Activated CD8-positive, alpha-beta T cell treated with anti-CD3 and anti-CD28 coated beads for 36 hours (primary cell): ENCODE measurements around the gene ERGIC3. TPM values are rescaled to one million over a fixed set of nuclear protein-coding genes. Genes with fewer than 3 reads are reported as not detected.
"Not testable (repeated sequence)": the region's sequence is repeated elsewhere in the genome, so short reads cannot be mapped to it uniquely, and the experiment has no call there.

ENCODE experiments used
- ATAC-seq: fragments of 200-7000 bp; cut with Tn5 transposase; one replicate; pipeline ENCODE4 v1.10.0; 2021; ENCODE audit warnings: mild to moderate bottlenecking, moderate library complexity
- CTCF ChIA-PET: fragments of 350-600 bp; sonication (Branson Sonifier 250); formaldehyde crosslinking; loops from one replicate; lab custom pipeline; 2021; ENCODE audit warnings: antibody characterized with exemption; lab: Charles Lee
- POLR2A ChIA-PET: fragments of 350-600 bp; sonication (Branson Sonifier 250); formaldehyde crosslinking; loops from one replicate; lab custom pipeline; 2021; ENCODE audit warnings: antibody characterized with exemption; lab: Charles Lee
- DNase-seq: peaks from one replicate; pipeline ENCODE4 v3.0.0-alpha.2; 2020
- H3K27ac Mint-ChIP-seq: one replicate; pipeline ENCODE4 v1.8.0; 2021; ENCODE audit warnings: mild to moderate bottlenecking, mixed read lengths
- H3K27me3 Mint-ChIP-seq: one replicate; pipeline ENCODE4 v1.8.0; 2021; ENCODE audit warnings: mixed read lengths
- H3K36me3 Mint-ChIP-seq: one replicate; pipeline ENCODE4 v1.8.0; 2021; ENCODE audit warnings: low read depth, mixed read lengths
- H3K4me1 Mint-ChIP-seq: one replicate; pipeline ENCODE4 v1.8.0; 2021; ENCODE audit warnings: low read depth, mixed read lengths
- H3K4me3 Mint-ChIP-seq: one replicate; pipeline ENCODE4 v1.8.0; 2021; ENCODE audit warnings: mild to moderate bottlenecking, moderate library complexity, mixed read lengths
- H3K9me3 Mint-ChIP-seq: one replicate; pipeline ENCODE4 v1.8.0; 2021; ENCODE audit warnings: mixed read lengths
- intact Hi-C: fragments of 100-400 bp; cut with micrococcal nuclease; formaldehyde crosslinking; loops from one replicate; pipeline ENCODE4 v1.10.0; 2022
- total RNA-seq, 2 experiments: library from RNA; stranded (reverse); gene quantifications; one replicate each; pipeline ENCODE4 v1.2.3, GENCODE V29; 2021
- TF ChIP-seq, protein P1 (sequence below): fragments of 200-600 bp; IDR thresholded peaks from one replicate; pipeline ENCODE4 v1.8.0; 2022; ENCODE audit warnings: antibody characterized with exemption, mild to moderate bottlenecking

ERGIC3 gene
- total RNA-seq, 2 experiments from 2014 or later, result 94.3 to 98.0 TPM

DNA sequence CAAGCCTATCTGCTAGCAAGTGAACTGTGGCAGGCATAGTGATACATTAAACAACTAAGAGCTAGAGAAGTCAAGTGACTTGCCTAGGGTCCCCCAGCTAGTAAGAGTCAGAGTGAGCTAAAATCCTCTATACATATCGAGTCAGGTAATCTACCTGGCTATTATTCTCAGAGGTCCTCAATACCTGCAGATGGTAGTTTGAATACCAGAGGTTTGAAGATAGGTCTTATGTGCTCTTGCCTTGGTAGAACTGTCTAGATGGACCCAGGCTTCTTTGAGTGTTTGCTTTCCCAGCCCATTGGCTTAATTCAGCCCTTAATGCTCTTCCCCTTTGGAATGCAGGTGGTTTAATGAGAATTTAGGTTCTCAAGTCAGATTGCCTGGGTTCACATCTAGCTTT lies 1.1 kb downstream of the ERGIC3 start:
- Mint-ChIP-seq H3K27ac (peak overlapping the region; percentile 87), H3K4me1 (peaks cover 17% of the 10 kb centered on the region), H3K9me3 (no peaks in the 10 kb centered on the region), H3K27me3 (no peaks in the 10 kb centered on the region), H3K4me3 (peak overlapping the region; percentile 79), H3K36me3 (peaks cover 8% of the 10 kb centered on the region)
- TF ChIP-seq, protein P1, sequence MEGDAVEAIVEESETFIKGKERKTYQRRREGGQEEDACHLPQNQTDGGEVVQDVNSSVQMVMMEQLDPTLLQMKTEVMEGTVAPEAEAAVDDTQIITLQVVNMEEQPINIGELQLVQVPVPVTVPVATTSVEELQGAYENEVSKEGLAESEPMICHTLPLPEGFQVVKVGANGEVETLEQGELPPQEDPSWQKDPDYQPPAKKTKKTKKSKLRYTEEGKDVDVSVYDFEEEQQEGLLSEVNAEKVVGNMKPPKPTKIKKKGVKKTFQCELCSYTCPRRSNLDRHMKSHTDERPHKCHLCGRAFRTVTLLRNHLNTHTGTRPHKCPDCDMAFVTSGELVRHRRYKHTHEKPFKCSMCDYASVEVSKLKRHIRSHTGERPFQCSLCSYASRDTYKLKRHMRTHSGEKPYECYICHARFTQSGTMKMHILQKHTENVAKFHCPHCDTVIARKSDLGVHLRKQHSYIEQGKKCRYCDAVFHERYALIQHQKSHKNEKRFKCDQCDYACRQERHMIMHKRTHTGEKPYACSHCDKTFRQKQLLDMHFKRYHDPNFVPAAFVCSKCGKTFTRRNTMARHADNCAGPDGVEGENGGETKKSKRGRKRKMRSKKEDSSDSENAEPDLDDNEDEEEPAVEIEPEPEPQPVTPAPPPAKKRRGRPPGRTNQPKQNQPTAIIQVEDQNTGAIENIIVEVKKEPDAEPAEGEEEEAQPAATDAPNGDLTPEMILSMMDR, result no peak
- POLR2A ChIA-PET, result interaction anchor here (0.5 to 2.2 kb wide), 10 partner anchors 9 to 1361 kb away, joined by 3 to 9 read pairs (median 4); partner anchors contain the start of genes CEP250 and SCAND1
- ATAC-seq (no peak), DNase-seq (no peak)
- intact Hi-C loops, result no loop called here
- CTCF ChIA-PET, result interaction anchor here (0.8 to 1.6 kb wide), 3 partner anchors 52 to 96 kb away, joined by 3 to 4 read pairs (median 3); no protein-coding TSS in a partner anchor

DNA sequence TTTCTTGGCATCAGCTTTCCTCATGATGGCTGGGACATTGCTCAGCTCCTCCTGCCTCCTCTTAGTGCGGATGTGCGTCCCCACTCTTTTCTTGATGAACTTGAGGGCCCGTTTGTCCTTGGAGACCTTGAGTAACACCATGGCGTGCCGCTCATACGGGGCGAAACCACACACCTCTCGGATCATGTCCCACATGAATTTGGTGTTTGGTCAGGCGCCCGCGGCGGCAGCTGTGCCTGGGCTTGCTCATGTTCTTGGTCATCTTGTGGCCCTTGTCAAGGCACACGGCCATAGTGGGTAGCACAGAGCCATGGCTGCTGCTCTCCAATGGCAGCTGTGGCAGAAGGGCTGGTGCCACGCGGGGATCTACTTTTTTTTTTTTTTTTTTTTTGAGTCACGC lies 2.6 kb downstream of the ERGIC3 start:
- intact Hi-C loops, result no loop called here
- Mint-ChIP-seq H3K4me3 (no peak overlapping the region), H3K4me1 (peaks cover 17% of the 10 kb centered on the region), H3K27me3 (no peaks in the 10 kb centered on the region), H3K9me3 (no peaks in the 10 kb centered on the region), H3K27ac (no peak overlapping the region), H3K36me3 (peaks cover 10% of the 10 kb centered on the region)
- ChIA-PET CTCF (no interaction called here), POLR2A (no interaction called here)
- DNase-seq (no peak), ATAC-seq (no peak)
- TF ChIP-seq, protein P1, result no peak

DNA sequence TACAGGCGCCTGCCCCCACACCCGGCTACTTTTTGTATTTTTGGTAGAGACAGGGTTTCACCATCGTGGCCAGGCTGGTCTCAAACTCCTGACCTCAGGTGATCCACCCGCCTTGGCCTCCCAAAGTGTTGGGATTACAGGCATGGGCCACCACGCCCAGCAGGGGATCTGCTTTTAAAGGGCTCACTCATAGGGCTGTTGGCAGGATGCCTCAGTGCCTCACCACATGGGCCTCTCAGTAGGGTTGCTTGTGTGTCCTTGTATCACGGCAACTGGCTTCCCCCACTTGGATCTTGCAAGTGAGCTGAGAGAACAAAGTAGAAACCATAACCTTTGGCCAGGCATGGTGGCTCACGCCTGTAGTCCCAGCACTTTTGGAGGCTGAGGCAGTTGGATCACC lies 3.1 kb downstream of the ERGIC3 start:
- H3K27ac Mint-ChIP-seq, intact Hi-C loops, CTCF ChIA-PET, H3K9me3 Mint-ChIP-seq, H3K27me3 Mint-ChIP-seq, H3K4me3 Mint-ChIP-seq, ATAC-seq: not testable (repeated sequence)
- Mint-ChIP-seq H3K4me1 (peaks cover 17% of the 10 kb centered on the region), H3K36me3 (peaks cover 11% of the 10 kb centered on the region)
- DNase-seq, result peak; percentile 23
- POLR2A ChIA-PET, result interaction anchor here (1.0 kb wide), 1 partner anchor 57 kb away, joined by 3 read pairs; no protein-coding TSS in a partner anchor

DNA sequence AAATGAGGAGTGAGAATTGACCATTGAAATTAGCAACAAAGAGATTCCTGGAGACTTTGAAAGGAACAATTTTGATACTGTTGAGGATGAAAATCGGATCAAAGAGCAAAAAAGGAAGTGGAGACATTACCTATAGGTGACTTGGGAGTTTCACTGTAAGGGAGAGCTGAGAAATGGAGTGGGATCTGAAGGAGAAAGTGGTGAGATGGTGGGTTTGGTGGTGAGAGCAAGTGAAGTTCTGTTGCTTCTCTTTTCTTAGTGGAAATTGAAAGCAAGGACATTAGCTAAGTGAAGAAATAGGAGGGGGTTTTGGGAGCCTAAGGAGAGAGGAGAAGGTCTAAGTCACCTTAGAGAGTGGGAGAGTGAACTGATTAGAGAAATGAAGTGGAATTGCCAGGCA lies 4.2 kb downstream of the ERGIC3 start:
- DNase-seq (no peak), ATAC-seq (no peak)
- Mint-ChIP-seq H3K4me1 (peaks cover 16% of the 10 kb centered on the region), H3K36me3 (peaks cover 13% of the 10 kb centered on the region), H3K27ac (no peak overlapping the region), H3K9me3 (no peaks in the 10 kb centered on the region), H3K4me3 (no peak overlapping the region), H3K27me3 (no peaks in the 10 kb centered on the region)
- intact Hi-C loops, result no loop called here
- CTCF ChIA-PET, result no interaction called here
- POLR2A ChIA-PET, result interaction anchor here (1.0 to 1.4 kb wide), 2 partner anchors 28 to 58 kb away, joined by 3 read pairs; no protein-coding TSS in a partner anchor
- TF ChIP-seq, protein P1, result no peak

DNA sequence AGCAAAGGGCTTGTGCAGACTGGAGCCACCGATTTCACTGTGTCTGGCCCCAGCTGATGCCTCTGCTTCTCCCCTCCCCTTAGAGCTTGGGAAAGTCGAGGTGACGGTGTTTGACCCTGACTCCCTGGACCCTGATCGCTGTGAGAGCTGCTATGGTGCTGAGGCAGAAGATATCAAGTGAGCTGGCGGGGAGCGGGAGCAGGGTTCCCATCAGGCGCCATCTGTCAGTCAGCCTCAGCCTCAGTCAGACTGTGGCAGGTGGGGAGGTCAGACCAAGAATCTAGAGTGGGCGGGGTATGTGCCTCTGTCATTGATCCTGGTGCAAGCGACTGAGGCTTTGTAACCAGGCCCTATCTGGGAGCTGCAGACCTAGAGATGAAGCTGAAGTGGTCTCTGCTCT lies 5.5 kb downstream of the ERGIC3 start:
- Mint-ChIP-seq H3K9me3 (no peaks in the 10 kb centered on the region), H3K4me3 (no peak overlapping the region), H3K4me1 (peaks cover 12% of the 10 kb centered on the region), H3K27me3 (no peaks in the 10 kb centered on the region), H3K36me3 (peaks cover 13% of the 10 kb centered on the region), H3K27ac (no peak overlapping the region)
- DNase-seq, result no peak
- intact Hi-C loops, result no loop called here
- TF ChIP-seq, protein P1, result no peak
- ATAC-seq, result no peak
- POLR2A ChIA-PET, result interaction anchor here (1.4 kb wide), 1 partner anchor 29 kb away, joined by 3 read pairs; no protein-coding TSS in a partner anchor
- CTCF ChIA-PET, result no interaction called here
